K562 (cell line): ENCODE data around the gene CSF2RB. TPM values are rescaled to one million over a fixed set of nuclear protein-coding genes. Genes with fewer than 3 reads are reported as not detected.

Experiments used
- ATAC-seq: fragments of 200-7000 bp; cut with Tn5 transposase; 3 replicates; pipeline ENCODE4 v1.9.1; 2020; ENCODE audit warnings: moderate library complexity
- BruUV-seq: library from RNA; stranded (reverse); fragments of 400-500 nt; replicated peaks from 2 replicates; lab custom pipeline; 2021; lab: Mats Ljungman, UMichigan
- CTCF ChIA-PET: fragments of 300-600 bp; formaldehyde crosslinking; extraction: SDS; loops from one replicate; lab custom pipeline; 2021; ENCODE audit warnings: low intra/inter-chr PET ratio; lab: Yijun Ruan, JAX
- POLR2A ChIA-PET: fragments of 300-600, 350-650 bp; sonication (Branson Sonifier 250); formaldehyde crosslinking; extraction: SDS; loops from one replicate; lab custom pipeline; 2021; ENCODE audit warnings: antibody characterized with exemption, inconsistent platforms; lab: Yijun Ruan, JAX
- DNase-seq, 4 experiments: peaks; one replicate each; pipeline versions ENCODE4 v3.0.0 to v3.0.0-alpha.2; 2011 to 2018; ENCODE audit warnings: low spot score in 3 of 4, mixed read lengths in 3 of 4; ENCODE audit errors: extremely low read depth in 1 of 4
- FAIRE-seq: peaks from 2 replicates; lab custom pipeline; 2011; peaks lifted over from hg19 to GRCh38; lab: Jason Lieb, UNC
- H2AFZ ChIP-seq: 2 replicates; pipeline ENCODE4 v1.6.0; 2011; ENCODE audit warnings: low read depth, low read length, control low read depth, inconsistent platforms
- H3K27ac ChIP-seq: fragments of 200-600 bp; 3 replicates; pipeline ENCODE4 v1.8.0; 2011; ENCODE audit warnings: low read depth, mild to moderate bottlenecking, control low read depth, inconsistent platforms, low read length, moderate library complexity, mixed read lengths; ENCODE audit errors: extremely low read depth
- H3K27me3 ChIP-seq, 2 experiments: fragments of 300-600 bp in 1 of 2; 2 replicates in 1 of 2; 3 replicates in 1 of 2; pipeline versions ENCODE4 v1.6.0 to v1.8.0; 2011; ENCODE audit warnings: inconsistent platforms in 2 of 2, low read length in 2 of 2, mild to moderate bottlenecking in 1 of 2, mixed read lengths in 1 of 2, moderate library complexity in 1 of 2; ENCODE audit not compliant: control insufficient read depth in 2 of 2, insufficient read depth in 2 of 2
- H3K36me3 ChIP-seq: fragments of 300-600 bp; 3 replicates; pipeline ENCODE4 v1.8.0; 2011; ENCODE audit warnings: mild to moderate bottlenecking, low read length, inconsistent platforms; ENCODE audit not compliant: control insufficient read depth, insufficient read depth
- H3K4me1 ChIP-seq, 2 experiments: fragments of 200-600 bp in 1 of 2; replicated peaks in 1 of 2; 2 replicates in 1 of 2; 3 replicates in 1 of 2; pipeline versions ENCODE4 v1.5.1 to v1.8.0; 2011; ENCODE audit warnings: inconsistent platforms in 2 of 2, low read length in 2 of 2, mild to moderate bottlenecking in 1 of 2, mixed read lengths in 1 of 2, moderate library complexity in 1 of 2; ENCODE audit not compliant: control insufficient read depth in 2 of 2, insufficient read depth in 2 of 2
- H3K4me2 ChIP-seq: 2 replicates; pipeline ENCODE4 v1.6.1; 2011; ENCODE audit warnings: low read length, control low read depth, inconsistent platforms, mixed read lengths; ENCODE audit not compliant: insufficient read depth
- H3K4me3 ChIP-seq: fragments of 200-600 bp; sonication (generic), shearing (Covaris generic); 2 replicates; pipeline ENCODE4 v1.5.1; 2016; ENCODE audit warnings: control low read depth, inconsistent platforms
- H3K79me2 ChIP-seq: fragments of 200-600 bp; 3 replicates; pipeline ENCODE4 v1.8.0; 2011; ENCODE audit warnings: low read length, inconsistent platforms; ENCODE audit not compliant: control insufficient read depth, insufficient read depth
- H3K9ac ChIP-seq, 2 experiments: 2 replicates each; pipeline versions ENCODE4 v1.6.0 to v1.6.1; 2011; ENCODE audit warnings: low read depth in 2 of 2, low read length in 2 of 2, control low read depth in 1 of 2, inconsistent platforms in 1 of 2, mild to moderate bottlenecking in 1 of 2, mixed read lengths in 1 of 2; ENCODE audit not compliant: insufficient read depth in 1 of 2
- H3K9me1 ChIP-seq: one replicate; pipeline ENCODE4 v1.6.0; 2011; ENCODE audit warnings: inconsistent platforms, mild to moderate bottlenecking, low read length, moderate library complexity; ENCODE audit not compliant: control insufficient read depth, insufficient read depth
- H3K9me3 ChIP-seq: replicated peaks from 2 replicates; pipeline ENCODE4 v1.5.1; 2011; ENCODE audit warnings: low read depth, low read length, inconsistent platforms; ENCODE audit not compliant: control insufficient read depth, insufficient read depth
- H4K20me1 ChIP-seq: replicated peaks from 2 replicates; pipeline ENCODE4 v1.6.1; 2011; ENCODE audit warnings: low read length, inconsistent platforms, mixed read lengths; ENCODE audit not compliant: control insufficient read depth, insufficient read depth
- ADNP ChIP-seq: fragments of 200-800 bp; sonication (Bioruptor generic); IDR thresholded peaks from 2 replicates; pipeline ENCODE4 v1.6.1; 2016; ENCODE audit warnings: missing genetic modification characterization, missing compliant biosample characterization
- BCOR ChIP-seq: fragments of 450-650 bp; IDR thresholded peaks from 2 replicates; pipeline ENCODE4 v1.6.1; 2016
- CBX1 ChIP-seq: sonication (generic); IDR thresholded peaks from 2 replicates; pipeline ENCODE4 v1.6.1; 2016; ENCODE audit warnings: antibody characterized with exemption, low read depth, mild to moderate bottlenecking
- CBX3 ChIP-seq, 2 experiments: IDR thresholded peaks; 1 replicate in 1 of 2; 2 replicates in 1 of 2; pipeline ENCODE4 v1.6.1; 2012; ENCODE audit warnings: inconsistent platforms in 2 of 2, low read length in 2 of 2, borderline replicate concordance in 1 of 2, control low read depth in 1 of 2
- CTCF ChIP-seq, 3 experiments: IDR thresholded peaks in 2 of 3; conservative IDR thresholded peaks in 1 of 3; 2 replicates each; pipeline ENCODE4 v1.5.1; 2011 to 2012; ENCODE audit warnings: low read length in 3 of 3, mild to moderate bottlenecking in 3 of 3, control low read depth in 2 of 3, improper control_type of control experiment in 1 of 3, inconsistent platforms in 1 of 3, low read depth in 1 of 3, mixed read lengths in 1 of 3, moderate library complexity in 1 of 3; ENCODE audit not compliant: insufficient read depth in 2 of 3
- FOXA1 ChIP-seq: fragments of 450-650 bp; IDR thresholded peaks from 2 replicates; pipeline ENCODE4 v1.6.1; 2016; ENCODE audit warnings: mild to moderate bottlenecking, borderline replicate concordance
- PURB ChIP-seq: sonication (generic); formaldehyde crosslinking; IDR thresholded peaks from 2 replicates; pipeline ENCODE4 v1.9.0; 2021; ENCODE audit warnings: low read depth, mild to moderate bottlenecking, missing genetic modification reagents
- RAD21 ChIP-seq, 2 experiments: fragments of 250-450 bp in 1 of 2; fragments of 450-650 bp in 1 of 2; sonication (Bioruptor Pico) in 1 of 2; formaldehyde crosslinking in 1 of 2; IDR thresholded peaks in 1 of 2; conservative IDR thresholded peaks in 1 of 2; 2 replicates each; pipeline versions ENCODE4 v1.4.0 to v1.8.0; 2020 to 2022; ENCODE audit warnings: mild to moderate bottlenecking in 2 of 2, moderate library complexity in 1 of 2
- REST ChIP-seq, 2 experiments: fragments of 450-650 bp; formaldehyde crosslinking in 1 of 2; IDR thresholded peaks; 2 replicates each; pipeline versions ENCODE4 v1.4.0 to v1.6.1; 2014 to 2020; ENCODE audit warnings: mild to moderate bottlenecking in 2 of 2, borderline replicate concordance in 1 of 2, low read depth in 1 of 2
- WGBS: fragments of 100-300 bp; shearing (Covaris generic); methylation state at CpG from one replicate; pipeline ENCODE4 v1.1.6; 2016; ENCODE audit warnings: low coverage, mixed read lengths; ENCODE audit not compliant: insufficient coverage; ENCODE audit errors: missing lambda C conversion rate; 5-methylcytosine and 5-hydroxymethylcytosine counted together
- in situ Hi-C: fragments of 300-500 bp; cut with MboI; formaldehyde crosslinking; loops from 4 replicates; pipeline ENCODE4 v1.15.0; 2018; ENCODE audit warnings: inconsistent platforms, mixed read lengths
- intact Hi-C: fragments of 100-400 bp; cut with micrococcal nuclease; formaldehyde crosslinking; loops from 2 replicates; pipeline ENCODE4 v1.14.2; 2022
- polyA plus RNA-seq, 8 experiments: library from polyadenylated mRNA; depleted of rRNA in 4 of 8; stranded (reverse) in 5 of 8; unstranded in 3 of 8; fragments of >200 nt; fragmentation: Nextera tagmentation in 2 of 8; fragmentation: Illumina TruSeq in 1 of 8; extraction: Ambion mirVana in 2 of 8; extraction: Trizol in 1 of 8; gene quantifications; 2 replicates each; pipeline versions ENCODE4 v1.2.1 to v1.2.3, GENCODE V29; 2011 to 2014; ENCODE audit warnings: inconsistent platforms in 1 of 8, missing spikeins in 1 of 8
- total RNA-seq, 7 experiments: library from RNA; depleted of rRNA in 6 of 7; stranded (reverse); fragments of >200 nt in 6 of 7; fragmentation: Illumina TruSeq in 2 of 7; extraction: Trizol in 2 of 7; gene quantifications; 2 replicates each; pipeline versions ENCODE4 v1.2.1 to v1.2.3, GENCODE V29; 2011 to 2021; ENCODE audit warnings: low replicate concordance in 1 of 7

CSF2RB gene
- total and polyA plus RNA-seq, 9 of the 15 experiments (the other 6 are each of a cell fraction or from before 2014, with no cell fraction given) = 0.04 to 1.0 (median 0.36) TPM

DNA sequence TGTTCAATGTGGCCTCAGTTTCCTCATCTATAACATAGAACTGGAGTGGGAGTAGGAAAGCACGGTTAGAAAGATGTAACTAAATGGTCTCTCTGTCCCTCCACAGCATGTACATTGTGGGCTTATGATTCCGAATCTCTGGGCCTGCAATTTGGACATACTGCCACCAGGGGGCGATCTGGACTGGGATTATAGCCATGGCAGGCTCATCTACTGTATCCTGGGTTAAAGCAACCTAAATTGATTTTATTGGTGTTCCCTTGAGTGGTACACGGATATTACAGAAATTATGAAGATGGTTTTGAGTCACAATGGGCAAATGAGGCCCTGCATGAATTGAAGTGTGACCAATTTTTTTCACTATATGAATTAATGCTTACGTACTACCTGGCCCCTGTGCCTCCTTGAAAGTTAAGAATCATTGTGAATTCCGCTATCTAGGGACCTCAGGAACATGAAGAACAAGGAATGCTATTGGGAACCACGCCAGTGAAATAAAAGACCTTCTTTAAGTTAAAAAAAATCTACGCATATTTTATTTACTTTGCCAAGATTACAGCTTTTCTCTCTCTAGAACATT is 72.9 kb downstream of the CSF2RB start:
- ATAC-seq = no peak
- H3K27me3 ChIP-seq = peaks cover 4 to 12% of the 10 kb centered on the region in 2 experiments; a peak in 4 of 5 replicates
- H3K9me1 ChIP-seq = no peaks in the 10 kb centered on the region
- no TSS peak for BruUV-seq
- intact Hi-C loops (loop anchor here (5.0 kb wide), 1 partner anchor 56 kb away; no protein-coding TSS in a partner anchor), in situ Hi-C loops (no loop called here)
- no peak overlapping the region for H3K4me2 ChIP-seq
- H3K4me3 ChIP-seq = no peak overlapping the region
- FAIRE-seq = peak; percentile 44
- DNase-seq = peak; percentile 43 to 59 (median 53)
- no peaks in the 10 kb centered on the region for H4K20me1 ChIP-seq
- ChIA-PET CTCF (interaction anchor here (2.4 kb wide), 1 partner anchor 57 kb away, joined by 14 read pairs; no protein-coding TSS in a partner anchor), POLR2A (no interaction called here)
- TF ChIP-seq ADNP (tag) (peak; percentile 59; the same call in 1 of the 2 replicates), CBX3 (IDR thresholded peaks at IDR 0.05; ENCODE audit: borderline replicate concordance in 1 of 2, low read length in 2 of 2) (peak in 1 of 2 experiments; percentile 75; a peak in 1 of 3 replicates), RAD21 (CRISPR knock-in tag; conservative IDR thresholded peaks at IDR 0.05 in 1 of 2, IDR thresholded peaks at IDR 0.05 in 1 of 2) (peak; percentile 29 to 63; a peak in 3 of 4 replicates), CBX1 (peak; percentile 40; the same call in 1 of the 2 replicates), PURB (CRISPR knock-in tag) (no peak), BCOR (peak; percentile 34; the same call in 1 of the 2 replicates), FOXA1 (no peak), CTCF (IDR thresholded peaks at IDR 0.05 in 2 of 3, conservative IDR thresholded peaks at IDR 0.05 in 1 of 3; ENCODE audit: insufficient read depth in 2 of 3, low read depth in 1 of 3, low read length in 3 of 3) (peak; percentile 55 to 83 (median 66)), REST (IDR thresholded peaks at IDR 0.05; ENCODE audit: borderline replicate concordance) (peak; percentile 54; the same call in 1 of the 2 replicates), REST (CRISPR knock-in tag; IDR thresholded peaks at IDR 0.05; ENCODE audit: low read depth) (no peak)
- H3K9ac ChIP-seq = no peak overlapping the region
- H3K9me3 ChIP-seq = peaks cover 14% of the 10 kb centered on the region
- H2AFZ ChIP-seq = no peak overlapping the region
- H3K27ac ChIP-seq = no peak overlapping the region
- 52% methylated on average over 8 of the region's 8 CpGs for whole genome bisulfite sequencing
- H3K4me1 ChIP-seq = peaks cover 13 to 17% of the 10 kb centered on the region in 2 experiments; a peak in 4 of 5 replicates
- H3K79me2 ChIP-seq = no peaks in the 10 kb centered on the region
- H3K36me3 ChIP-seq = no peaks in the 10 kb centered on the region; the same call in 2 of the 3 replicates
